Measurements from ENCODE around the gene UPF1.

DNA sequence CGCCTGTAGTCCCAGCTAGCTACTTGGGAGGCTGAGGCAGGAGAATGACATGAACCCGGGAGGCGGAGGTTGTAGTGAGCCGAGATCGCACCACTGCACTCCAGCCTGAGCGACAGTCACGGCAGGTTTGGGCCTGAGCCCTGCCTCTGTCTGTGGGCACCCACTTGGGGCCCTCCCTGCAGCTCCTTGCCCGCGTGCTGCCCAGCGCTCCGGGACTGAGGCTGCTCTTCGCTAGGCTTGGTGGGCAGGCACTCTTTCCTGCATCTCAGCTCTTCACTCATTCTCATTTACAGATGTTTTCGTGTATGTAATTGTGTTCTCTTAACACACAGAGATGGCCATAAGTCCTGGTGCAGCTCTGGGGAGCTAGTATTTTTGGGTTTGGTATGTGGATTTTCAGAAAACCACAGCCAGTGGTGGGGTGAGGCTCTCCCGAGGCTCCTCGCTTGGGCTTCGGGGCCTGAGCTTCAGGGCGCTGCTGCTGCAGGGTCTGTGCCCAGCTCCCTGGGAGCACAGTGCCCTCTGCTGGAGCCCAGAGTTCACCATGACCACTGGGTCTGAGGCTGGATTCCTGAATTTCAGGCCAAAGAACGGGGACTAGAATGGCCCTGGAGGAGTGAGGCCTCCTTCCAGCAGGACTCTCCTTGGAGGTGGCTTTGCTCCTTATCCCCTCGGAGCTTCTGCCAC lies 15.2 kb downstream of the UPF1 start:
- TF ChIP-seq ZNF644 (CRISPR knock-in tag; IDR thresholded peaks at IDR 0.05; ENCODE audit: low read depth) (no peak), FOXK1 (CRISPR knock-in tag; IDR thresholded peaks at IDR 0.05; ENCODE audit: borderline replicate concordance, low read depth) (no peak), HDAC6 (IDR thresholded peaks at IDR 0.05; ENCODE audit: low read depth, low read length) (no peak), ZNF431 (CRISPR knock-in tag; IDR thresholded peaks at IDR 0.05; ENCODE audit: borderline replicate concordance, low read depth) (no peak)

Measured in HepG2 (cell line).